C4-2B (cell line): Measurements from ENCODE around the gene MORC4.
"Not testable (repeated sequence)": the region's sequence is repeated elsewhere in the genome, so short reads cannot be mapped to it uniquely, and the experiment has no call there.

Experiments used
- H3K27ac ChIP-seq: fragments of 450-650 bp; 2 replicates; pipeline ENCODE4 v1.5.1; 2017
- ZFX ChIP-seq: fragments of 450-650 bp; IDR thresholded peaks from 2 replicates; pipeline ENCODE4 v1.6.1; 2017
- TF ChIP-seq, protein P1 (sequence below): fragments of 450-650 bp; conservative IDR thresholded peaks from 2 replicates; pipeline ENCODE4 v1.5.1; 2017; ENCODE audit warnings: mild to moderate bottlenecking

Gene MORC4

DNA sequence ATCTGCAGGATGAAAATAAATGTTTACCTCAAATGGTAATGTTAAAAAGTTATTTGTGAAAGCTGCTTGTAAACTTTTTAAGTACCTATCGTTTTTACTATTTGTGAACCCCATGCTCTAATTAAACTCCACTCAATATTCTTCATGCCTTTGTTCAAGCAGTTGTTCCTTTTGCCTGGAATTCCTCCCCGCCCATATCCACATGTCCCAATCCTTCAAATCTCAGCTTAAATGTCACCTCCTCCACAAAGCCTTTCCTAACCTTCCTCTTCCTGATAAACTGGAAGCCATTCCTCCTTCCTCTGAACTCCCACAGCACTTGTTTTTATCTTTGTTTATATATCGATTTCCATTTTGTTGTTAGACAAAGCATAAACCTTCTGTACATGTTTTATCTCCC is 2.4 kb downstream of the MORC4 start:
- no peak overlapping the region for H3K27ac ChIP-seq
- TF ChIP-seq, protein P1, sequence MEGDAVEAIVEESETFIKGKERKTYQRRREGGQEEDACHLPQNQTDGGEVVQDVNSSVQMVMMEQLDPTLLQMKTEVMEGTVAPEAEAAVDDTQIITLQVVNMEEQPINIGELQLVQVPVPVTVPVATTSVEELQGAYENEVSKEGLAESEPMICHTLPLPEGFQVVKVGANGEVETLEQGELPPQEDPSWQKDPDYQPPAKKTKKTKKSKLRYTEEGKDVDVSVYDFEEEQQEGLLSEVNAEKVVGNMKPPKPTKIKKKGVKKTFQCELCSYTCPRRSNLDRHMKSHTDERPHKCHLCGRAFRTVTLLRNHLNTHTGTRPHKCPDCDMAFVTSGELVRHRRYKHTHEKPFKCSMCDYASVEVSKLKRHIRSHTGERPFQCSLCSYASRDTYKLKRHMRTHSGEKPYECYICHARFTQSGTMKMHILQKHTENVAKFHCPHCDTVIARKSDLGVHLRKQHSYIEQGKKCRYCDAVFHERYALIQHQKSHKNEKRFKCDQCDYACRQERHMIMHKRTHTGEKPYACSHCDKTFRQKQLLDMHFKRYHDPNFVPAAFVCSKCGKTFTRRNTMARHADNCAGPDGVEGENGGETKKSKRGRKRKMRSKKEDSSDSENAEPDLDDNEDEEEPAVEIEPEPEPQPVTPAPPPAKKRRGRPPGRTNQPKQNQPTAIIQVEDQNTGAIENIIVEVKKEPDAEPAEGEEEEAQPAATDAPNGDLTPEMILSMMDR: no peak
- TF ChIP-seq ZFX: no peak

DNA sequence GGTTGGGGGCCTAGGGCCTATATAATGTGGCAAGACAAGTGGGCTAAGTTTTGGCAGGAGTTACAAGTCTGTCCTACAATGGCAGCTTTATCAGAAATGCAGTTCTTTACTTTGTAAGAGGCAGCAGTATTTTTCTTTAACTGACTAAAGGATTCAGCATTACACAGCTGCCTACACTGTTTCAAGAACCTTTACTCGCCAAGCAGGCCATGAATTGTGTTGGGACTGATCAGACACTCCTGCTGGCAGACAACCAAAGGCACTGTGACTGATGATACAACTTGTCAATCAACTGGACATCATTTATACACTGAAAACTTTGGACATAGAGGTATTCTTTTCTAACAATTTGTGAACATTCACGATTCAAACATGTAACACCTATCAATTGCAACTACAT is 4.3 kb downstream of the MORC4 start:
- no peak overlapping the region for H3K27ac ChIP-seq
- TF ChIP-seq ZFX: no peak
- TF ChIP-seq, protein P1: no peak

DNA sequence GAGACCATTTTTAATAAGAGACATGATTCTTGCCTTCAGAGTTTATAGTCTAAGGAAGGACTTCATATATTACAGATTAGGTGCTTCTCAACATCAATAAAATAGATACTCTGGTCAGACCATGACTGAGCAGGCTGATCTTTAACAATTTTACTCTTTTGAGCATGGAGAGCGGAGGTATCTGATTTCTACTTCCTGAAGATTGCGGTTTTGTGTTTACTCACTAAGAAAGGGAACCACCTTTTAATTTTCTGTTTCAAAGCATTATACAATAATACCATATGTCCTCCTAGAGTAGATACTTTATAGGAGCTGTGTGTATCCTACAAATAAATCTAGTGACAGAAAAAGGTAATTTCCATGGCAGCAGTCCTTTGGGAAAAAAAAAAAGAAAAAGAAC is 12.5 kb downstream of the MORC4 start:
- TF ChIP-seq, protein P1: no peak
- TF ChIP-seq ZFX: no peak
- no peak overlapping the region for H3K27ac ChIP-seq

DNA sequence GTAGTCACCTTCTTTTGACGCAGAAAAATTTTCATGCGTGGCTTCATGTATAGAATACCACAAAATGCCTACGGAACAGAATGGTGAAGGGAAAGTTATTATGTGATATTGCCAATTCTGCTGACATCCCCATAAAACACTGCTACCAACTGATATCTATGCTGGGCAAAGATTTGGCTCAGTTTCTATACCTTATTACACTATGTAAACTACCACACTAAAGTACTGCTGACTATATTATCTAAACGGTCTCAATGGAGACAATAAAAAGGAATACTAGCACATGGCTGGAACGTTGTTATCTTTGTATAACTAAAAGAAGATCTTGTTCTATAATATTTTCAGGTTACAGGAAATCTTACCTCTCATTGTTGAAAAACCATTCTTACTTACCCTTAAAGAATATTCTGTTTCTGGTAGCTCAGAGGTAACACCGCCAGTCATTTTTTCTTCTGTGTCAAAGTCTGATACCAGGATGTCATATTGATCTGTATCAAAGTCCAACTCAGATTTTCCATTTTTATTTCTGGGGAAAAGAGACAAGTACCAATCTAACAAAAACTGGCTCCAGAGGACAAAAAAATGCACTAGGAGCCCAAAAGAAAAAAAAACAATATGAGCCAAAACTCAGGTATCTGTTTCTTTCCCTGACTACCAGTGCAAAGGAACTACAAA is 18.9 kb downstream of the MORC4 start:
- no peak for TF ChIP-seq ZFX
- TF ChIP-seq, protein P1: no peak
- no peak overlapping the region for H3K27ac ChIP-seq

DNA sequence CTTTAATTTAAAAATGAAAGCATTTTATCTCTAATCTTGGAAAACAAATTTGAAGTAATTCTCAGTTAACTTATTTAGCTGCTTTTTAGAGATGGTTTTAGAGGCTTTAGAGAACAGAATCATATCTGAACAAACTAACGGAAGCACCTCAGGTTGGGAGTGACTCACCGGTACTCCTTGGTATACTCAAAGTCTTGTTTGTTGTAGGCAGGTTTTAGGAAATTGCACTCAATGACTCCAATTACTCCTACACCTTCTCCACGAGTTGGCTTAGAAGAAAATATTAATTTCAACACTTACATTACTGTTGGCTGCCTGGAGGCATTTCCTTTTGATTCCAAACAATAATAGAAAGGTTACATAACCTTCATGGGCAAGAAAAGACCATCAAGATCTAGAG is 23.6 kb downstream of the MORC4 start:
- H3K27ac ChIP-seq: no peak overlapping the region
- TF ChIP-seq ZFX: no peak
- TF ChIP-seq, protein P1: no peak

DNA sequence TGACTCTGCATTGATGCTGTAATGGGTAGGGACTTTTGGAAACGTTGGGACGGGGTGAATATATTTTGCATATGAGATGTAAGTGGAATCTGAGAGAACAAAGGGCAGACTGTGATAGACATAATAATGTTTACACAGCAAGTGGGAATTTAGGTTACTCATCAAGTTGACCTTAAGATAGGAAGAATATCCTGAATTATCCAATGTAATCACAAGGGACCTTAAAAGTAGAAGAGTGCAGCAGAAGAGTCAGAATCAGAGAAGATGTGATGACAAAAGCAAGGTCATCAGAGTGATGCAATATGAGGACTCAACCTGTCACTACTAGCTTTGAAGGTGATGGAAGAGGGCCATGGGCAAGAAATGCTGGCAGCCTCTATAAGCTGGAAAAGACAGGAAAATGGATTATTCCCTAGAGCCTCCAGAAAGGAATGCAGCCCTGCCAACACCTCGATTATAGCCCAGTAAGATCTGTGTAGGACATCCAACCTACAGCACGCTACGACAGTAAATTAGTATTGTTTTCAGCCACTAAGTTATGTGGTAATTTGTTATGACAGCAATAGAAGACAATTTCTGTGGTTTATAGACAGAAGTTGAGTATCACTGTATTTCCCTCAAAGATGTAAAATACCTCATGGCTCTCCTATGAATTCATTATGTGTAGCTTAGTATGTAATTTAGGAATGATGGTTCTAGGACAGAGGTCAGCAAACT is 26.4 kb downstream of the MORC4 start:
- no peak for TF ChIP-seq ZFX
- no peak overlapping the region for H3K27ac ChIP-seq

DNA sequence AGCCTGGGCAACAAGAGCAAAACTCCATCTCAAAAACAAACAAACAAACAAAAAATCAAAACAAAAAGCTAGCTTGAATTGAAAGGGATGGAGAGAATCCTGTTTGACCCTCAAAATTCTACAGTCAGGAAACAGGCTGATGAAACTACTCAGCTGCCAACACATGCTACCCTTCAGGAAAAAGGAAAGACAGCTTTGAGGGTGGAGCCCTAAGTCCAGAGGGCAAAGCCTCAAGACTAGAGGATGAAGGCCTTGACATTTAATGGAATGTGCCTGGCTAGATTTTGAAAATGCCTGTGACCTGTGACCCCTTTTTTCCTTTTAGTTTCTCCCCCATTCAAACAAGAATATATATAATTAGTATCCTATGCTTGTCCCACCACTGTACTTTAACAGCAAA is 27.1 kb downstream of the MORC4 start:
- TF ChIP-seq, protein P1: no peak
- no peak for TF ChIP-seq ZFX
- H3K27ac ChIP-seq: no peak overlapping the region

DNA sequence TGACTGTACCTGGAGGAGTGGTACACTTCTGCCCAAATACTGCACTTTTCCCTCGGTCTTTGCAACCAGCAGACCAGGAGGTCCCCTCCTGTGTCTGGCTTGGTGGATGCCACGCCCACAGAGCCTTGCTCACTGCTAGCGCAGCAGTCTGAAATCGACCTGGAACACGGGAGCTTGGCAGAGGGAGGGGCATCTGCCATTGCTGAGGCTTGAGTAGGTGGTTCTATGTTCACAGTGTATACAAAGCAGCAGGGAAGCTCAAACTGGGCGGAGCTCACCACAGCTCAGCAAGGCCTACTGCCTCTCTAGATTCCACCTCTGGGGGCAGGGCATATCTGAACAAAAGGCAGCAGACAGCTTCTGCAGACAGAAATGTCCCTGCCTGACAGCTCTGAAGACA is 33.5 kb downstream of the MORC4 start:
- H3K27ac ChIP-seq: not testable (repeated sequence)
